RWPE1 (cell line): ENCODE data around the gene RIMS3.

Source experiments
- CTCF ChIA-PET: fragments of 350-600 bp; sonication (Branson Sonifier 250); formaldehyde crosslinking; extraction: SDS; loops from one replicate; lab custom pipeline; 2021; lab: Yijun Ruan, JAX
- POLR2A ChIA-PET: fragments of 400-600 bp; formaldehyde crosslinking; extraction: SDS; loops from one replicate; lab custom pipeline; 2020; ENCODE audit warnings: antibody characterized with exemption; ENCODE audit not compliant: low non-redundant PET; lab: Yijun Ruan, JAX
- DNase-seq: peaks from one replicate; pipeline ENCODE4 v3.0.0; 2012; ENCODE audit warnings: low spot score
- H3K27ac ChIP-seq: fragments of 450-650 bp; 2 replicates; pipeline ENCODE4 v1.5.1; 2017
- TF ChIP-seq, protein P1 (sequence below): fragments of 450-650 bp; conservative IDR thresholded peaks from 2 replicates; pipeline ENCODE4 v1.5.1; 2017; ENCODE audit warnings: low read depth, mild to moderate bottlenecking

The RIMS3 gene

DNA sequence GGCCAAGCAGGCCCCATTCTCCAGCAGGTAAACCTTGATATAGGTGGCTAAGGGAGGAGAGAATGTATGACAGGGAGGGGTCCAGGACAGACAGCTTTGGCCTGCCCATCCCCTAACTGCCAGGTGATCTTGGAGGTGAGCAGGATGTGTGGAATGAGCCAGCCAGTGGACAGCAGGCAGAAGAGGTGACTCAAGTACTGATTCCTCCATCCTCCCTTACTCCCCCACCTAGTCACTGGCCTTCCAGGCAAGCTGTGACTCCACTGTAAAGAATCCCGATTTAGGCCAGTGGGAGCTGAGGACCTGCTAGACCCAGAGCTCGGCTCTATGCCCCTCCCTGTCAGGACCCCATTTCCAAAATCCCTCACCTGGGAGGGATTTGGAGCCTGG lies 36.6 kb downstream of the RIMS3 start:
- ChIA-PET CTCF (no interaction called here), POLR2A (no interaction called here)

DNA sequence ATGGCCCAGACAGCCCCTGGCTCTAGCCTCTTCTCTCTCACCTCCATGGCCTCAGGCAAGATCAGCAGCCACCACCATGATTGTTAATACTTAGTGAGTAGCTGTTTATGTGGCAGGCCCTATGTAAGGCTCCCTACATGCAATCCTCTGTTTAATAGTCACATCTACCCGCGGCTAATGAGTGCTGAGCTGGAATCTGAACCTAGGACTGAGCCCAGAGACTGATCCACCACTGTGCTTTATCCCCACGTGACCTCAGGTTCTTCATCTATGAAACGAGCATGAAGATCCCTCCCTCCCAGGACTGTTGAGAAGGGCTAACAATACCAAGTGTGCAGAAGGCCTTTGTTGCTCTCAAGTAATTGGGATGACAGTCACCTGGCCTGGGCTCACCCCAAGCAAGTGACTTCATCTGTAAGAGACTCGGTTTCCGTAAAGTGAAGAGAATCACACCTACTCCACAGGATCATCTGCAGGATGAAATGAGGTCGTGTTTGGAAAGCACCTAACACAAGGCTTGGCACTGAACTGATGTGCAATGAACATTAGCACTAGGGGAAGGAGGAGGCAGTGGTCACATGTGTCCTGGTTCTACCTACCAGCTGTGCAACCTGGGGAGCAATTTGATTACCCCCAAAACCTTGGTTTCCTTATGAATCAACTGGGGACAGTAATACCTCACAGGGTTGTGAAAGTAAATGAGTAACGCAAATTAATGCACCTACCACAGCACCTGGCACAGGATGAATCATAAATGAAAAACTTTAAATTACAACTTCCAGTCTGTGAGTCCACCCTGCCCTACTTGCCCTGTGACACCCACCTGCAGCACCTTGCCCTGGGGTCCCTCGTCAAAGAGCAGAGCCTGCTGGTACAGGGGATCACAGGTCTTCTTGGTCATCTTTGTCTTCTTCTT lies 37.2 kb downstream of the RIMS3 start:
- POLR2A ChIA-PET = no interaction called here
- TF ChIP-seq, protein P1, sequence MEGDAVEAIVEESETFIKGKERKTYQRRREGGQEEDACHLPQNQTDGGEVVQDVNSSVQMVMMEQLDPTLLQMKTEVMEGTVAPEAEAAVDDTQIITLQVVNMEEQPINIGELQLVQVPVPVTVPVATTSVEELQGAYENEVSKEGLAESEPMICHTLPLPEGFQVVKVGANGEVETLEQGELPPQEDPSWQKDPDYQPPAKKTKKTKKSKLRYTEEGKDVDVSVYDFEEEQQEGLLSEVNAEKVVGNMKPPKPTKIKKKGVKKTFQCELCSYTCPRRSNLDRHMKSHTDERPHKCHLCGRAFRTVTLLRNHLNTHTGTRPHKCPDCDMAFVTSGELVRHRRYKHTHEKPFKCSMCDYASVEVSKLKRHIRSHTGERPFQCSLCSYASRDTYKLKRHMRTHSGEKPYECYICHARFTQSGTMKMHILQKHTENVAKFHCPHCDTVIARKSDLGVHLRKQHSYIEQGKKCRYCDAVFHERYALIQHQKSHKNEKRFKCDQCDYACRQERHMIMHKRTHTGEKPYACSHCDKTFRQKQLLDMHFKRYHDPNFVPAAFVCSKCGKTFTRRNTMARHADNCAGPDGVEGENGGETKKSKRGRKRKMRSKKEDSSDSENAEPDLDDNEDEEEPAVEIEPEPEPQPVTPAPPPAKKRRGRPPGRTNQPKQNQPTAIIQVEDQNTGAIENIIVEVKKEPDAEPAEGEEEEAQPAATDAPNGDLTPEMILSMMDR = no peak
- CTCF ChIA-PET = no interaction called here
- DNase-seq = peak; percentile 51
- H3K27ac ChIP-seq = no peak overlapping the region

More for the DNA sequence above, 36.6 kb downstream of the RIMS3 start:
- peak; percentile 67 for DNase-seq
- no peak overlapping the region for H3K27ac ChIP-seq
- TF ChIP-seq, protein P1 = no peak

DNA sequence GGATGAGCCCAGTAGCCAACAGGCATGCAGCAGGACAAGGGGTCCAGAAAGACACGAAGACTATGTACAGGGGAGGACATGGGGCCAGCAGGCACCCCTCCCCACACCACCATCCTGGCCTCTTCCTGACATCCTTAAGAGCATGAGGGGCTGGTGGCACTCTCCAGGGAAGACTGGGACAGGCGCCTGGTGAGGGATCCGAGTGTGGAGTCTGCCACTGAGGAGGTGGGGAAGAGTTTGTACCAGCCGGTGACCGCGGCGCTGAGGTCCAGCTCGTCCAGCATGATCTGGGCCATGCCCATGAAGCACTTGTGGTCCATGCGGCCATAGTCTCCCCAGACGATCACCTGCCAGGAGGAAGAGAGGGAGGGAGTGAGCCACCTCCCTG lies 39.1 kb downstream of the RIMS3 start:
- TF ChIP-seq, protein P1 = no peak
- DNase-seq = no peak
- no peak overlapping the region for H3K27ac ChIP-seq
- POLR2A ChIA-PET = no interaction called here
- CTCF ChIA-PET = interaction anchor here (1.8 kb wide), 1 partner anchor 43 kb away, joined by 7 read pairs; no protein-coding TSS in a partner anchor

DNA sequence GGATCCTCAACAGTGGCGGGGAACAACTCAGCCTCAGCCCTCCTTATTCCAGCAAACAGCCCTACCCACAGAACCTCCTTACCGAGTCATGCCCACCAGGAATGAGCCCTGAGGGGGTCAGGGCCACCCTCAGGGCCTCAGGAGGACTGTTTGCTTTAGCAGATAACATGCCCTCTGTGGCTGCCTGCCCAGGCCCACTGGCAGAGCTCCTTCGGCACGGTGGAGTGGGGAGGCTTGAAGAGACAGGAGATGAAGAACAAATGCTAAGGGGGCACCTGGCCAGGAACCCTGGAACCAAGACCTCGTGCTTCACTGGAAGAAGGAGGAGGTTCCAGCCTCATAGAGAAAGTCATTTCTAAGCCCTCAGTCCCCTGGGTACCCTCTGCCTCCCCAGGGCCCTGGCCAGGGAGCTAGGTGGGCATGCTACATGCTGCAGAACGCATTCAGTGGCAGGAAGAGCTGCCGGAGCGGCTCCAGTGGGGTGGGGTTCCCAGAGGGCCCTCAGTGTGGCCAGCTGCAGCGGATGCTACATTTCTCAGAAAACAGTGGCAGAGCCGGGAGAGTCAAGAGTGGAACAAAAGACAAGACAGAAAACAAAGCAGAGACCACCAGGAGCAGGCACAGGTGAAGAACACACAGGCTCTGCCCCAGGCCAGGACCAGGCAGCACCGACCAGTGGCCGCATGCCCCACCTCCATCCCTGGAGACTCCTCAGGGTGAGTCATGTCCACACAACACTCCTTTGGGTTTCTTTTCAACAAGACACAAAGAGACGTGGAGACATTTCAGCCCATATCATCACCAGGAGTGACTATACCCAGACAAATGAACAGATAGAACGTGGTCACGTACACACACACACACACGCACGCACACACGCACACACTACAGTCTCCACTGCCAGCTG lies 39.8 kb downstream of the RIMS3 start:
- DNase-seq = peak; percentile 38
- ChIA-PET CTCF (interaction anchor here (1.0 to 1.8 kb wide), 2 partner anchors 41 to 43 kb away, joined by 3 to 7 read pairs; no protein-coding TSS in a partner anchor), POLR2A (no interaction called here)
- TF ChIP-seq, protein P1 = no peak
- no peak overlapping the region for H3K27ac ChIP-seq

DNA sequence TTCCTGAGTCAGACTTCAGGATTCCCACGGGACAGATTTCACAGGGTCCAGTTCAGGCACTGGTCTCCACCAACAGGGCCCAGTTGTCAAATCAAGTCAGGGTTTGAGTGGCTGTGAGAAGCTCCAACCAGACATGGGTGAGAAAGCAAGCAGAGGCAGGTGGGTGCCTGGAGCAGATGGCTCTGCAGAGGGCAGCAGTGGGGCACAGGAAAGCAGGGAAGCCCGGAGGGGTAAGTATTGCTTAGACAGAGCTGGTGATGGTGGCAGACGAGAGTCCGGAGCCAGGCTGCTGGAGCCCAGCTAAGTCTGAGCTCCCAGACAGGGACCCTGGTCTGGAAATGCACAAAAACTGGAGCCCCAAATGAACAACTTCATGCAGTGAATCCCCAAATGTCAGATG lies 40.4 kb downstream of the RIMS3 start:
- ChIA-PET POLR2A (no interaction called here), CTCF (interaction anchor here (0.6 to 1.8 kb wide), 4 partner anchors 24 to 229 kb away, joined by 3 to 7 read pairs (median 3); no protein-coding TSS in a partner anchor)
- DNase-seq = no peak
- H3K27ac ChIP-seq = no peak overlapping the region
- TF ChIP-seq, protein P1 = no peak
